ENCODE data around the gene MIEF2.
"Not testable (repeated sequence)": the region's sequence is repeated elsewhere in the genome, so short reads cannot be mapped to it uniquely, and the experiment has no call there.

Gene MIEF2

GRCh38 chr17:18260332-18261145 lies at the start of gene MIEF2:
MIEF2 (plus strand) TSS chr17:18260662; CDS start chr17:18262721, 2,059 bp downstream.
- DNase-seq (ENCODE audit: low read depth, low spot score), result peak; percentile 90

- DNase-seq (ENCODE audit: low read depth, low spot score), result no peak
These were observed 46.7 kb upstream of the MIEF2 start for GRCh38 chr17:18213666-18214270.

- DNase-seq (ENCODE audit: low read depth, low spot score), result not testable (repeated sequence)
These were observed 43.6 kb upstream of the MIEF2 start for GRCh38 chr17:18216906-18217305.

GRCh38 chr17:18217412-18218015 lies 42.9 kb upstream of the MIEF2 start:
- peak; percentile 35 for DNase-seq (ENCODE audit: low read depth, low spot score)

GRCh38 chr17:18218756-18219415 lies 41.6 kb upstream of the MIEF2 start:
- DNase-seq (ENCODE audit: low read depth, low spot score), result no peak

GRCh38 chr17:18224053-18224386 lies 36.4 kb upstream of the MIEF2 start:
- no peak for DNase-seq (ENCODE audit: low read depth, low spot score)

- peak; percentile 94 for DNase-seq (ENCODE audit: low read depth, low spot score)
These were observed 35.9 kb upstream of the MIEF2 start for GRCh38 chr17:18224387-18225120.

- DNase-seq (ENCODE audit: low read depth, low spot score), result no peak
These were observed 35.3 kb upstream of the MIEF2 start, which contains the start of gene LLGL1 for GRCh38 chr17:18225121-18225641. LLGL1 (plus strand) TSS chr17:18225635; CDS start chr17:18225683, 48 bp downstream.

GRCh38 chr17:18225642-18226283 lies 34.7 kb upstream of the MIEF2 start:
- no peak for DNase-seq (ENCODE audit: low read depth, low spot score)

- no peak for DNase-seq (ENCODE audit: low read depth, low spot score)
These were observed 34.0 kb upstream of the MIEF2 start for GRCh38 chr17:18226284-18226945.

GRCh38 chr17:18227635-18228034 lies 32.8 kb upstream of the MIEF2 start:
- DNase-seq (ENCODE audit: low read depth, low spot score), result no peak

GRCh38 chr17:18228176-18228682 lies 32.2 kb upstream of the MIEF2 start:
- DNase-seq (ENCODE audit: low read depth, low spot score), result no peak

- DNase-seq (ENCODE audit: low read depth, low spot score), result no peak
These were observed 31.2 kb upstream of the MIEF2 start for GRCh38 chr17:18229254-18229653.

GRCh38 chr17:18229771-18230170 lies 30.7 kb upstream of the MIEF2 start:
- DNase-seq (ENCODE audit: low read depth, low spot score), result no peak

GRCh38 chr17:18230288-18231141 lies 29.9 kb upstream of the MIEF2 start:
- DNase-seq (ENCODE audit: low read depth, low spot score), result no peak

- no peak for DNase-seq (ENCODE audit: low read depth, low spot score)
These were observed 29.3 kb upstream of the MIEF2 start for GRCh38 chr17:18231164-18231563.

GRCh38 chr17:18233803-18234518 lies 26.5 kb upstream of the MIEF2 start:
- DNase-seq (ENCODE audit: low read depth, low spot score), result no peak

GRCh38 chr17:18234853-18235380 lies 25.5 kb upstream of the MIEF2 start:
- DNase-seq (ENCODE audit: low read depth, low spot score), result no peak

Data from iPS DF 19.7 (cell line).